ENCODE measurements around the gene GRIK5. TPM values are rescaled to one million over a fixed set of nuclear protein-coding genes. Genes with fewer than 3 reads are reported as not detected.

GRIK5 gene
- polyA plus RNA-seq, 1 donor from 2014 or later, result 22.4 TPM

DNA sequence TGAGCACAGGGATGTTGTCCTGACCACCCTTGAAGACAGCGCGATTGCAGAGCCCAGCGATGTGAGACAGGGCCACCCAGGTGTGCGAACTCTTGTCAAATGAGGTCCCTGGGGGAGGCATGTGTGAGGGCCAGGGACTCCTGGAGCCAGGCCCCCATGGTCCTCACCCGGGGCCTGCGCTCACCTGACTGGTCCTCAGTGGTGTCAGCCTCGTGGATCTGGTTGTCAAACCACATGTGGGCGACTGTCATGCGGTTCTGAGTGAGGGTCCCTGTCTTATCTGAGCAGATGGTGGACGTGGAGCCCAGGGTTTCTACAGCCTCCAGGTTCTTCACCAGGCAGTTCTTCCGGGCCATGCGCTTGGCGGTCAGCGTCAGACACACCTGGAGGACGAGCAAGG lies 88.3 kb downstream of the GRIK5 start:
- H2AFZ ChIP-seq (ENCODE audit: low read depth, low read length), result no peak overlapping the region
- H3K36me3 ChIP-seq (ENCODE audit: insufficient read depth, low read length), result peaks cover 8% of the 10 kb centered on the region
- no peak overlapping the region for H3K27ac ChIP-seq (ENCODE audit: low read length)
- H3K9me3 ChIP-seq (ENCODE audit: low read length), result no peaks in the 10 kb centered on the region
- no peak overlapping the region for H3K4me2 ChIP-seq (ENCODE audit: low read length)
- no peak overlapping the region for H3K4me3 ChIP-seq (ENCODE audit: low read length)
- no peaks in the 10 kb centered on the region for H3F3A ChIP-seq (ENCODE audit: insufficient read depth, low read length, poor library complexity, severe bottlenecking)
- no peaks in the 10 kb centered on the region for H3K27me3 ChIP-seq (ENCODE audit: insufficient read depth, low read depth, low read length)
- no peak for TF ChIP-seq POLR2AphosphoS5 (IDR thresholded peaks at IDR 0.05)
- TF ChIP-seq REST (IDR thresholded peaks at IDR 0.05; ENCODE audit: borderline replicate concordance), result no peak
- TF ChIP-seq EZH2 (IDR thresholded peaks at IDR 0.05; ENCODE audit: borderline replicate concordance, insufficient read depth, low read length, poor library complexity, severe bottlenecking), result no peak
- no peak for TF ChIP-seq RAD21 (conservative IDR thresholded peaks at IDR 0.05)
- no peak for TF ChIP-seq CTCF (IDR thresholded peaks at IDR 0.05; ENCODE audit: poor library complexity, severe bottlenecking)
- no peak for TF ChIP-seq SMC3 (conservative IDR thresholded peaks at IDR 0.05; ENCODE audit: poor library complexity)
- no peak for TF ChIP-seq EP300 (conservative IDR thresholded peaks at IDR 0.05; ENCODE audit: poor library complexity, severe bottlenecking)
- TF ChIP-seq MXI1 (conservative IDR thresholded peaks at IDR 0.05; ENCODE audit: poor library complexity, severe bottlenecking), result no peak
- no peak for TF ChIP-seq TAF1 (IDR thresholded peaks at IDR 0.05; ENCODE audit: low read depth)
- H3K9me2 ChIP-seq (ENCODE audit: insufficient read depth, low read length), result no peaks in the 10 kb centered on the region
- H4K20me1 ChIP-seq (ENCODE audit: insufficient read depth), result no peaks in the 10 kb centered on the region
- no peak overlapping the region for H3K9ac ChIP-seq (ENCODE audit: low read length)
- H3K79me2 ChIP-seq (replicated peaks; ENCODE audit: insufficient read depth, low read length), result no peaks in the 10 kb centered on the region

DNA sequence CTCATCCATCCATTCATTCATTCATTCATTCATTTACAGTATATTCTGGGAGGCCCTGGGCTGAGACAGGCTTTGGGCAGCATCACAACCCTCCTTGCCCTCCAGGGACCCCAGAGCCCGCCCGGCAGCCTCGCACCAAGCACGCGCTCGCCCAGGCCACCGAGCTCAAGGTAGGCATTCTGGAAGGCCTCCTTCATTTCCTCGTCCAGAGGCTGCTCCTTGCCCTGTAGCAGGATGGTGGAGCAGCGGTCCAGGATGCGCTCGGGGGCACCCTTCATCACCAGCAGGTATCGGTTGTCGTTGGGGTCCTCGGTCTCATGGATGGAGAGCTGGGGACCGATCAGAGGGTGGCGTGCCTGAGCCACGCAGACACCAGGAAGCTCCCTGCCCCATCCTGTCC lies 91.5 kb downstream of the GRIK5 start:
- no peak overlapping the region for H3K4me3 ChIP-seq (ENCODE audit: low read length)
- no peaks in the 10 kb centered on the region for H4K20me1 ChIP-seq (ENCODE audit: insufficient read depth)
- H3K4me2 ChIP-seq (ENCODE audit: low read length), result no peak overlapping the region
- H3K9me2 ChIP-seq (ENCODE audit: insufficient read depth, low read length), result no peaks in the 10 kb centered on the region
- H2AFZ ChIP-seq (ENCODE audit: low read depth, low read length), result no peak overlapping the region
- H3K79me2 ChIP-seq (replicated peaks; ENCODE audit: insufficient read depth, low read length), result no peaks in the 10 kb centered on the region
- H3K9ac ChIP-seq (ENCODE audit: low read length), result no peak overlapping the region
- no peaks in the 10 kb centered on the region for H3K9me3 ChIP-seq (ENCODE audit: low read length)
- H3K27ac ChIP-seq (ENCODE audit: low read length), result no peak overlapping the region
- peaks cover 8% of the 10 kb centered on the region for H3K36me3 ChIP-seq (ENCODE audit: insufficient read depth, low read length)
- no peaks in the 10 kb centered on the region for H3K27me3 ChIP-seq (ENCODE audit: insufficient read depth, low read depth, low read length)
- TF ChIP-seq TAF1 (IDR thresholded peaks at IDR 0.05; ENCODE audit: low read depth) (no peak), MXI1 (conservative IDR thresholded peaks at IDR 0.05; ENCODE audit: poor library complexity, severe bottlenecking) (no peak), EP300 (conservative IDR thresholded peaks at IDR 0.05; ENCODE audit: poor library complexity, severe bottlenecking) (no peak), CTCF (IDR thresholded peaks at IDR 0.05; ENCODE audit: poor library complexity, severe bottlenecking) (no peak), POLR2AphosphoS5 (IDR thresholded peaks at IDR 0.05) (no peak), REST (IDR thresholded peaks at IDR 0.05; ENCODE audit: borderline replicate concordance) (no peak), EZH2 (IDR thresholded peaks at IDR 0.05; ENCODE audit: borderline replicate concordance, insufficient read depth, low read length, poor library complexity, severe bottlenecking) (no peak), SMC3 (conservative IDR thresholded peaks at IDR 0.05; ENCODE audit: poor library complexity) (no peak), RAD21 (conservative IDR thresholded peaks at IDR 0.05) (no peak)
- H3F3A ChIP-seq (ENCODE audit: insufficient read depth, low read length, poor library complexity, severe bottlenecking), result no peaks in the 10 kb centered on the region
